GM21528 (cell line): ENCODE results near the gene MIER3.

ENCODE experiments used
- ATAC-seq: cut with Tn5 transposase; IDR thresholded peaks from one replicate; pipeline ENCODE4 v1.9.1; 2021; ENCODE audit warnings: mild to moderate bottlenecking, moderate library complexity; ENCODE audit not compliant: unreplicated experiment, low FRiP score

Gene MIER3

GRCh38 chr5:56961746-56962145 lies 9.8 kb upstream of the MIER3 start:
- no peak for ATAC-seq

GRCh38 chr5:56959326-56959725 lies 7.4 kb upstream of the MIER3 start:
- no peak for ATAC-seq

DNA sequence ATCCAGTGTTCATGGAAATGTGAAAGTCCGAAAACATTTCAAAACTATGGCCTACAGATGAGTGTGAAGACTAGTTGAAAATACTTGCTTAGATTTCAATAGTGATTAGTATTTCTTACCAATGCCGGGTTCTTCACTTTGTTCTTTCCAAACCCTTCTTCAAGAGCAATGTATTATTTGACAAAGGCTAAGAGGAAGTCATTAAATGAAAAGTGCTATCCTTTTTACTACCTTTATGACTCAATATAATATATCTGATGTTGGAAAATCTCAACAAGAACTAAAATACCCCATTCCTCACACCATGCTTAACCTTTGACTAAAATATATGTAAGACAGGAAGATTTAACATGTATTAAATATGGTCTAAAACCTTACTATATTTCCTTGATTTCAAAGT lies 6.7 kb upstream of the MIER3 start:
- no peak for ATAC-seq

GRCh38 chr5:56954262-56954661 lies 2.3 kb upstream of the MIER3 start:
- ATAC-seq, result no peak

GRCh38 chr5:56951126-56951945 lies 587 bp downstream of the MIER3 start:
- ATAC-seq, result peak; percentile 47

DNA sequence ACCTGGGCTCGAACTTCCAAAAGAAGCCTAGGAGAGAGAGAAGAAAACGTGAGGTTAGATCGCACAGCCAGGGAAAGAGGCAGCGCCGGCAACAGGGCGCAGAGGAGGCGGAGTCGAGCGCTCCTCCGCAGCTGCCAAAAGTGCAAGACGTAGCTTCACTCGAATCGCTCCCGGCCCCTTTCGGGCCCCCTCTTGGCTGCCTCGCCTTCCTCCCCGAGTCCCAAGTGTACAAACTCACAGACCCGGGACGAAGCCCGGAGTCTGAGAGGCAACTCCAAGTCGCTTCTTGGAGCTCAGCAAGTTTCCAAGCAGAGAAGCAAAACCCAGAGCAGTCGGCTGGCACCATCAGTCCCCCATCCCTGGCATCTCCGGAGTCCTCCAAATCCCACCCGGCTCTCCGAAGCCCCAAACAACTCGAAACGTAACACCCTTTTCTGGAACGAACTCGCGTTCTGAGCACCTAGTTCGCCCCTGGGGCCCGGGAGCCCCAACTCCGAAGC lies 1.2 kb downstream of the MIER3 start:
- ATAC-seq, result peak; percentile 51

GRCh38 chr5:56947052-56947451 lies 4.9 kb downstream of the MIER3 start:
- ATAC-seq, result no peak

- ATAC-seq, result no peak
These were observed 9.9 kb downstream of the MIER3 start for GRCh38 chr5:56941981-56942380.

GRCh38 chr5:56938858-56939257 lies 13.1 kb downstream of the MIER3 start:
- ATAC-seq, result no peak

- no peak for ATAC-seq
These were observed 17.6 kb downstream of the MIER3 start for GRCh38 chr5:56934325-56934724.

- no peak for ATAC-seq
These were observed 29.0 kb downstream of the MIER3 start for GRCh38 chr5:56922922-56923321.

DNA sequence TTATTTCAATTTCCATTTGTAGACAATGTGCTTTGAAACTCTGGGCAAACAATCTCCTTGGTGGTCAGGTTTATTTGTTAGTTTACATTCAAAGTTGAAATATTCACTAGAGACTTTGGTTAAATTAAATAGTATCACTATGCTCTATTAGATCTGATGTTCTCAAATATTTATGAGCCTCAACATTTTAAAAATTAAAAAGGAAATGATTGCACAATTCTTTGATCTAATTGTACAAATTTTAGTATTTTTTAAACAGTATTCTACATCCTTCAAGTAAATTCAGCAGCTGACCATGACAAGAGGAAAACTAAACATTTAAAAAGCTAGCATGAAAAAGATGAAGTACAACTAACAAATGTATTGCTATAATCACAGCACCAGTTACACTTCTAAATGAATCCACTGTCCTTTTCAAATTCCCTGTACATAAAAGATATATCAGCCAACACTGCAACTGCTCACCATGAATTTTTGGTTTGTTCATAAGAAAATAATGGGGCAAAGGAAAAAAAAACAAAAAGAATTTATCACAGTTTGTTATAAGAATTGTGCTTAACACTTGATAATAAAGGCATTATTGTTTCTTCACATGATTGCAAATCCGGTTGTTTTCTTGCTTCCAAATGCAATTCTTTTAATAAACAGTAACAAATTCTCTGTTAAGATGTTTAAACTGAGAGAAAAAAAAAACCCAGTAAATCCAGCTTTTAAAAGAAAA lies 31.8 kb downstream of the MIER3 start:
- ATAC-seq, result no peak

- ATAC-seq, result no peak
These were observed 33.9 kb downstream of the MIER3 start for GRCh38 chr5:56918054-56918453.

- ATAC-seq, result no peak
These were observed 34.4 kb downstream of the MIER3 start for GRCh38 chr5:56917534-56917933.

- ATAC-seq, result no peak
These were observed 37.2 kb downstream of the MIER3 start for GRCh38 chr5:56914678-56915077.

DNA sequence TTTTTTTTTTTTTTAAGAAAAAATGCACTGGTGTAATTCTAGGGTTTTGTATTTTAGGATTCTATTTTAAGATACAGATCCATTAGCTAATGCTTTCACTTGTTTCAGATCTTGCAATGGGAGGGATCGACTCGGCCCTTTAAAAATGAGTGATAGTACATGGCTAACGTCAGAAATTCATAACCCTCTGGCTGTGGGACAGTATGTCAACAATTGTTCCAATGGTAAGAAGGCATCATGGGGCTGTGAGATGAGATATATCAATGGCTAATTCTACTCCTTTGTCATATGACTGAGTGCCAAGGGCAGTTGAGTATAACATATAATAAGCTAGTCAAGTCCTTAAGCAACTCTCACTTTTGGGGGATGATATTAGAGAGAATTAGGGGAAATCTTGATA lies 38.2 kb downstream of the MIER3 start:
- no peak for ATAC-seq

GRCh38 chr5:56910210-56910965 lies 41.5 kb downstream of the MIER3 start:
- peak; percentile 32 for ATAC-seq

GRCh38 chr5:56909294-56910209 lies 42.4 kb downstream of the MIER3 start, which contains the start of gene SETD9:
TSS of gene SETD9 (plus strand) at chr5:56909596. CDS start at chr5:56909646, 50 bp downstream.
- peak; percentile 91 for ATAC-seq

- peak; percentile 46 for ATAC-seq
These were observed 43.0 kb downstream of the MIER3 start for GRCh38 chr5:56908942-56909293.
